ENCODE measurements around the gene SLC26A8. TPM values are rescaled to one million over a fixed set of nuclear protein-coding genes. Genes with fewer than 3 reads are reported as not detected.

The SLC26A8 gene
- total RNA-seq, 1 experiment from 2014 or later: 0.09 TPM

GRCh38 chr6:36040958-36041357, 16.5 kb upstream of the SLC26A8 start:
- Mint-ChIP-seq H3K4me3 (no peak overlapping the region), H3K27me3 (ENCODE audit: low read depth) (no peaks in the 10 kb centered on the region), H3K36me3 (ENCODE audit: insufficient read depth in 1 of 3, low read depth in 3 of 3) (peaks cover 0 to 5% (median 0%) of the 10 kb centered on the region in 3 experiments; a peak in 4 of 7 replicates), H3K4me1 (peaks cover 0 to 24% of the 10 kb centered on the region in 2 experiments; a peak in 2 of 4 replicates), H3K9me3 (no peaks in the 10 kb centered on the region), H3K27ac (no peak overlapping the region)
- Histone ChIP-seq H2BK15ac (ENCODE audit: low read depth, low read length) (no peak overlapping the region), H3K27me3 (ENCODE audit: insufficient read depth, low read length) (no peaks in the 10 kb centered on the region), H2BK20ac (ENCODE audit: low read depth, low read length, poor library complexity, severe bottlenecking) (no peak overlapping the region), H4K8ac (replicated peaks; ENCODE audit: insufficient read length, low read depth, low read length) (no peak overlapping the region), H3K4me1 (ENCODE audit: insufficient read depth, low read length) (no peaks in the 10 kb centered on the region), H3K27ac (ENCODE audit: insufficient read length, low read depth, low read length) (no peak overlapping the region), H2BK5ac (ENCODE audit: insufficient read length, low read length) (no peak overlapping the region), H3K4ac (ENCODE audit: low read depth, low read length) (no peak overlapping the region), H3K56ac (ENCODE audit: insufficient read length, low read depth, low read length) (no peak overlapping the region), H3K79me2 (ENCODE audit: insufficient read depth, low read length) (peaks cover 11% of the 10 kb centered on the region; the same call in 1 of the 2 replicates), H3T11ph (ENCODE audit: low read length) (no peak overlapping the region), H2BK12ac (ENCODE audit: insufficient read length, low read depth, low read length) (no peak overlapping the region), H2BK120ac (ENCODE audit: low read depth, low read length, poor library complexity, severe bottlenecking) (no peak overlapping the region), H4K20me1 (ENCODE audit: control insufficient read depth, insufficient read depth, insufficient read length) (no peaks in the 10 kb centered on the region), H3K14ac (ENCODE audit: insufficient read depth, low read length) (no peak overlapping the region), H2AK5ac (ENCODE audit: insufficient read length, low read length) (no peak overlapping the region), H2AFZ (ENCODE audit: low read length) (no peak overlapping the region), H3K23me2 (ENCODE audit: insufficient read length, low read depth, low read length, poor library complexity, severe bottlenecking) (no peaks in the 10 kb centered on the region), H3K18ac (ENCODE audit: insufficient read length, low read depth, low read length) (no peak overlapping the region), H3K9ac (ENCODE audit: extremely low read depth, insufficient read length, low read length) (no peak overlapping the region), H3K23ac (ENCODE audit: insufficient read length, low read depth, low read length) (no peak overlapping the region), H3K9me3 (ENCODE audit: control insufficient read depth, low read depth, low read length) (no peaks in the 10 kb centered on the region), H4K5ac (ENCODE audit: insufficient read length, low read depth, low read length) (no peak overlapping the region), H3K79me1 (ENCODE audit: insufficient read depth, low read depth, low read length, poor library complexity, severe bottlenecking) (peaks cover 9% of the 10 kb centered on the region), H4K91ac (ENCODE audit: insufficient read length, low read depth, low read length) (no peak overlapping the region), H3K4me2 (ENCODE audit: insufficient read depth, insufficient read length, low read length) (no peak overlapping the region)
- no peak for DNase-seq
- TF ChIP-seq CTCF (conservative IDR thresholded peaks at IDR 0.05): no peak
